ENCODE measurements around the gene PRPF39. TPM values are rescaled to one million over a fixed set of nuclear protein-coding genes. Genes with fewer than 3 reads are reported as not detected.

PRPF39 gene
- total and polyA plus RNA-seq, 4 donors: 3.1 to 25.1 (median 15.1) TPM

DNA sequence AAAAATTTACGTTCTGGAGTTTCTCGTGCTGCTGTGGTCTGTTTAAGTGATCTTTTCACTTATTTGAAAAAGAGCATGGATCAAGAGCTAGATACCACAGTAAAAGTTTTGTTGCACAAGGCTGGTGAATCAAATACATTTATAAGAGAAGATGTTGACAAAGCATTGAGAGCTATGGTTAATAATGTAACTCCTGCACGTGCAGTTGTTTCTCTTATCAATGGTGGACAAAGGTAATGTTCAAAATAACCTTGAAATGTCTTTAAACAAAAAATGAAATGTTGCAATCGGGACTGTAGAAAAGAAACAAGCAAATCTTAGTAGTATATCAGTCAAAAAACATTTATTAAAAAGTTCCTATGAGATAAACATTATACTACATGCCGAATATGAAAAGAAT, 39.3 kb upstream of the PRPF39 start:
- Histone ChIP-seq H3K27me3 (ENCODE audit: control insufficient read depth in 4 of 4, insufficient read depth in 4 of 4, low read length in 3 of 4) (no peaks in the 10 kb centered on the region), H3K9me3 (ENCODE audit: control insufficient read depth in 4 of 4, low read length in 3 of 4) (no peaks in the 10 kb centered on the region), H3K27ac (ENCODE audit: low read depth in 1 of 2, low read length in 2 of 2) (no peak overlapping the region), H3K9ac (ENCODE audit: low read depth in 1 of 2, low read length in 2 of 2) (no peak overlapping the region), H3K4me1 (ENCODE audit: control insufficient read depth in 4 of 4, insufficient read depth in 4 of 4, low read length in 3 of 4) (no peaks in the 10 kb centered on the region), H3K4me3 (ENCODE audit: low read depth in 1 of 3, low read length in 3 of 3) (no peak overlapping the region), H3K36me3 (ENCODE audit: control insufficient read depth in 4 of 4, insufficient read depth in 3 of 4, low read depth in 1 of 4, low read length in 3 of 4) (peaks cover 1 to 12% (median 3%) of the 10 kb centered on the region in 4 donors)
- TF ChIP-seq YY1 (IDR thresholded peaks at IDR 0.05) (no peak), HNF4A (conservative IDR thresholded peaks at IDR 0.05) (no peak), RAD21 (IDR thresholded peaks at IDR 0.05) (no peak)
- 83% methylated on average over 5 of the region's 5 CpGs for WGBS
- no peak for DNase-seq (ENCODE audit: low spot score)

- DNase-seq (ENCODE audit: low spot score): no peak
- Histone ChIP-seq H3K4me1 (ENCODE audit: control insufficient read depth in 4 of 4, insufficient read depth in 4 of 4, low read length in 3 of 4) (no peaks in the 10 kb centered on the region), H3K36me3 (ENCODE audit: control insufficient read depth in 4 of 4, insufficient read depth in 3 of 4, low read depth in 1 of 4, low read length in 3 of 4) (peaks cover under 1 to 19% (median 3%) of the 10 kb centered on the region in 4 donors), H3K4me3 (ENCODE audit: low read depth in 1 of 3, low read length in 3 of 3) (no peak overlapping the region), H3K27ac (ENCODE audit: low read depth in 1 of 2, low read length in 2 of 2) (no peak overlapping the region), H3K27me3 (ENCODE audit: control insufficient read depth in 4 of 4, insufficient read depth in 4 of 4, low read length in 3 of 4) (no peaks in the 10 kb centered on the region), H3K9me3 (ENCODE audit: control insufficient read depth in 4 of 4, low read length in 3 of 4) (no peaks in the 10 kb centered on the region), H3K9ac (ENCODE audit: low read depth in 1 of 2, low read length in 2 of 2) (no peak overlapping the region)
- no peak for TF ChIP-seq JUND (IDR thresholded peaks at IDR 0.05)
- TF ChIP-seq FOXA1 (IDR thresholded peaks at IDR 0.05): no peak
- TF ChIP-seq GABPA (IDR thresholded peaks at IDR 0.05 in 1 of 2, conservative IDR thresholded peaks at IDR 0.05 in 1 of 2): no peak
- WGBS: 98% methylated on average over 2 of the region's 2 CpGs
Measured at GRCh38 chr14:45048385-45048784, 35.5 kb upstream of the PRPF39 start.

GRCh38 chr14:45051180-45051579, 32.7 kb upstream of the PRPF39 start:
- Histone ChIP-seq H3K4me3 (ENCODE audit: low read depth in 1 of 3, low read length in 3 of 3) (no peak overlapping the region), H3K36me3 (ENCODE audit: control insufficient read depth in 4 of 4, insufficient read depth in 3 of 4, low read depth in 1 of 4, low read length in 3 of 4) (peaks cover 2 to 25% (median 5%) of the 10 kb centered on the region in 4 donors), H3K9me3 (ENCODE audit: control insufficient read depth in 4 of 4, low read length in 3 of 4) (no peaks in the 10 kb centered on the region), H3K4me1 (ENCODE audit: control insufficient read depth in 4 of 4, insufficient read depth in 4 of 4, low read length in 3 of 4) (no peaks in the 10 kb centered on the region), H3K27me3 (ENCODE audit: control insufficient read depth in 4 of 4, insufficient read depth in 4 of 4, low read length in 3 of 4) (no peaks in the 10 kb centered on the region), H3K9ac (ENCODE audit: low read depth in 1 of 2, low read length in 2 of 2) (no peak overlapping the region), H3K27ac (ENCODE audit: low read depth in 1 of 2, low read length in 2 of 2) (no peak overlapping the region)
- no peak for TF ChIP-seq RAD21 (IDR thresholded peaks at IDR 0.05)
- no peak for TF ChIP-seq NR2F2 (IDR thresholded peaks at IDR 0.05)
- no peak for TF ChIP-seq FOXA2 (IDR thresholded peaks at IDR 0.05)
- TF ChIP-seq TAF1 (conservative IDR thresholded peaks at IDR 0.05): no peak
- no peak for TF ChIP-seq RXRA (IDR thresholded peaks at IDR 0.05)
- DNase-seq (ENCODE audit: low spot score): no peak

GRCh38 chr14:45051896-45052295, 32.0 kb upstream of the PRPF39 start:
- Histone ChIP-seq H3K27me3 (ENCODE audit: control insufficient read depth in 4 of 4, insufficient read depth in 4 of 4, low read length in 3 of 4) (no peaks in the 10 kb centered on the region), H3K27ac (ENCODE audit: low read depth in 1 of 2, low read length in 2 of 2) (no peak overlapping the region), H3K4me3 (ENCODE audit: low read depth in 1 of 3, low read length in 3 of 3) (no peak overlapping the region), H3K36me3 (ENCODE audit: control insufficient read depth in 4 of 4, insufficient read depth in 3 of 4, low read depth in 1 of 4, low read length in 3 of 4) (peaks cover 2 to 17% (median 3%) of the 10 kb centered on the region in 4 donors), H3K4me1 (ENCODE audit: control insufficient read depth in 4 of 4, insufficient read depth in 4 of 4, low read length in 3 of 4) (no peaks in the 10 kb centered on the region), H3K9me3 (ENCODE audit: control insufficient read depth in 4 of 4, low read length in 3 of 4) (no peaks in the 10 kb centered on the region), H3K9ac (ENCODE audit: low read depth in 1 of 2, low read length in 2 of 2) (no peak overlapping the region)
- TF ChIP-seq RAD21 (IDR thresholded peaks at IDR 0.05) (no peak), JUND (IDR thresholded peaks at IDR 0.05) (no peak), HNF4G (IDR thresholded peaks at IDR 0.05) (no peak), TAF1 (conservative IDR thresholded peaks at IDR 0.05) (no peak), EGR1 (IDR thresholded peaks at IDR 0.05; ENCODE audit: low read depth in 2 of 2) (no peak), FOXA2 (IDR thresholded peaks at IDR 0.05) (no peak), HNF4A (conservative IDR thresholded peaks at IDR 0.05) (no peak), FOXA1 (IDR thresholded peaks at IDR 0.05) (no peak), RXRA (IDR thresholded peaks at IDR 0.05) (no peak), SP1 (IDR thresholded peaks at IDR 0.05) (no peak)
- TF ChIP-seq, protein P1, sequence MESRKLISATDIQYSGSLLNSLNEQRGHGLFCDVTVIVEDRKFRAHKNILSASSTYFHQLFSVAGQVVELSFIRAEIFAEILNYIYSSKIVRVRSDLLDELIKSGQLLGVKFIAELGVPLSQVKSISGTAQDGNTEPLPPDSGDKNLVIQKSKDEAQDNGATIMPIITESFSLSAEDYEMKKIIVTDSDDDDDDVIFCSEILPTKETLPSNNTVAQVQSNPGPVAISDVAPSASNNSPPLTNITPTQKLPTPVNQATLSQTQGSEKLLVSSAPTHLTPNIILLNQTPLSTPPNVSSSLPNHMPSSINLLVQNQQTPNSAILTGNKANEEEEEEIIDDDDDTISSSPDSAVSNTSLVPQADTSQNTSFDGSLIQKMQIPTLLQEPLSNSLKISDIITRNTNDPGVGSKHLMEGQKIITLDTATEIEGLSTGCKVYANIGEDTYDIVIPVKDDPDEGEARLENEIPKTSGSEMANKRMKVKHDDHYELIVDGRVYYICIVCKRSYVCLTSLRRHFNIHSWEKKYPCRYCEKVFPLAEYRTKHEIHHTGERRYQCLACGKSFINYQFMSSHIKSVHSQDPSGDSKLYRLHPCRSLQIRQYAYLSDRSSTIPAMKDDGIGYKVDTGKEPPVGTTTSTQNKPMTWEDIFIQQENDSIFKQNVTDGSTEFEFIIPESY (IDR thresholded peaks at IDR 0.05): no peak
- TF ChIP-seq, protein P2, sequence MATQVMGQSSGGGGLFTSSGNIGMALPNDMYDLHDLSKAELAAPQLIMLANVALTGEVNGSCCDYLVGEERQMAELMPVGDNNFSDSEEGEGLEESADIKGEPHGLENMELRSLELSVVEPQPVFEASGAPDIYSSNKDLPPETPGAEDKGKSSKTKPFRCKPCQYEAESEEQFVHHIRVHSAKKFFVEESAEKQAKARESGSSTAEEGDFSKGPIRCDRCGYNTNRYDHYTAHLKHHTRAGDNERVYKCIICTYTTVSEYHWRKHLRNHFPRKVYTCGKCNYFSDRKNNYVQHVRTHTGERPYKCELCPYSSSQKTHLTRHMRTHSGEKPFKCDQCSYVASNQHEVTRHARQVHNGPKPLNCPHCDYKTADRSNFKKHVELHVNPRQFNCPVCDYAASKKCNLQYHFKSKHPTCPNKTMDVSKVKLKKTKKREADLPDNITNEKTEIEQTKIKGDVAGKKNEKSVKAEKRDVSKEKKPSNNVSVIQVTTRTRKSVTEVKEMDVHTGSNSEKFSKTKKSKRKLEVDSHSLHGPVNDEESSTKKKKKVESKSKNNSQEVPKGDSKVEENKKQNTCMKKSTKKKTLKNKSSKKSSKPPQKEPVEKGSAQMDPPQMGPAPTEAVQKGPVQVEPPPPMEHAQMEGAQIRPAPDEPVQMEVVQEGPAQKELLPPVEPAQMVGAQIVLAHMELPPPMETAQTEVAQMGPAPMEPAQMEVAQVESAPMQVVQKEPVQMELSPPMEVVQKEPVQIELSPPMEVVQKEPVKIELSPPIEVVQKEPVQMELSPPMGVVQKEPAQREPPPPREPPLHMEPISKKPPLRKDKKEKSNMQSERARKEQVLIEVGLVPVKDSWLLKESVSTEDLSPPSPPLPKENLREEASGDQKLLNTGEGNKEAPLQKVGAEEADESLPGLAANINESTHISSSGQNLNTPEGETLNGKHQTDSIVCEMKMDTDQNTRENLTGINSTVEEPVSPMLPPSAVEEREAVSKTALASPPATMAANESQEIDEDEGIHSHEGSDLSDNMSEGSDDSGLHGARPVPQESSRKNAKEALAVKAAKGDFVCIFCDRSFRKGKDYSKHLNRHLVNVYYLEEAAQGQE (IDR thresholded peaks at IDR 0.05): no peak
- no peak for DNase-seq (ENCODE audit: low spot score)
- 96% methylated on average over 4 of the region's 4 CpGs for WGBS

All from liver (tissue), 9 donors.